ENCODE results near the gene DFFA.

- TF ChIP-seq CTCF (IDR thresholded peaks at IDR 0.05) (no peak), JUND (IDR thresholded peaks at IDR 0.05) (no peak), GATA2 (CRISPR knock-in tag; IDR thresholded peaks at IDR 0.05) (no peak), YY1 (IDR thresholded peaks at IDR 0.05; ENCODE audit: low read depth) (no peak), REST (IDR thresholded peaks at IDR 0.05; ENCODE audit: low read depth, low read length) (no peak), EP300 (IDR thresholded peaks at IDR 0.05; ENCODE audit: borderline replicate concordance in 1 of 2, low read depth in 1 of 2, low read length in 1 of 2) (no peak), FOXM1 (IDR thresholded peaks at IDR 0.05; ENCODE audit: low read depth) (no peak), GABPA (IDR thresholded peaks at IDR 0.05; ENCODE audit: low read depth) (no peak), MAX (IDR thresholded peaks at IDR 0.05; ENCODE audit: low read depth) (no peak)
These were observed 43.8 kb upstream of the DFFA start for GRCh38 chr1:10515976-10516750.

Data from SK-N-SH (cell line).